Measurements from ENCODE around the gene MGAT4A. TPM values are rescaled to one million over a fixed set of nuclear protein-coding genes. Genes with fewer than 3 reads are reported as not detected.
A peak's percentile ranks its signal among the peaks of the same experiment; 100 is the strongest.
"Not testable (repeated sequence)": the region's sequence is repeated elsewhere in the genome, so short reads cannot be mapped to it uniquely, and the experiment has no call there.

The MGAT4A gene
- total RNA-seq, 4 donors from 2014 or later: 6.4 to 13.8 (median 11.7) TPM

DNA sequence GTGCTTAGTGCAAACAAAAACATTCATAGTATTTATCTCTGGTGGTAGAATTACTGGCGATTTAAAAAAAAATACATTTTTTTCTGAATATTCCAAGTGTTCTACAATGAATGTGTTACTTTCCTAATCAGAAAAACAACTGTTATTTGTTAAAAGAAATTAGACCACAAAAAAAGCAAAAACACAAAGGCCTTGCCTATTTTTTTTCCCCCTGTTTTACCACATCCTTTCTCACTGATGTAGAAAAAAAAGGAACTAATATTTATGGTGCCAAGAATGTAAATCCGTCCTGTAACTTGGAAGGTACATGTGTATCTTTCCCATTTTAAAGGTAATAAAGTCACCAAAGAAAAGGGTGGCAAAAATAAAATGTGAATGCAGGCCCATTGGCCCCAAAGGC, 28.4 kb upstream of the MGAT4A start:
- 56% methylated on average over 2 of the region's 2 CpGs for WGBS

DNA sequence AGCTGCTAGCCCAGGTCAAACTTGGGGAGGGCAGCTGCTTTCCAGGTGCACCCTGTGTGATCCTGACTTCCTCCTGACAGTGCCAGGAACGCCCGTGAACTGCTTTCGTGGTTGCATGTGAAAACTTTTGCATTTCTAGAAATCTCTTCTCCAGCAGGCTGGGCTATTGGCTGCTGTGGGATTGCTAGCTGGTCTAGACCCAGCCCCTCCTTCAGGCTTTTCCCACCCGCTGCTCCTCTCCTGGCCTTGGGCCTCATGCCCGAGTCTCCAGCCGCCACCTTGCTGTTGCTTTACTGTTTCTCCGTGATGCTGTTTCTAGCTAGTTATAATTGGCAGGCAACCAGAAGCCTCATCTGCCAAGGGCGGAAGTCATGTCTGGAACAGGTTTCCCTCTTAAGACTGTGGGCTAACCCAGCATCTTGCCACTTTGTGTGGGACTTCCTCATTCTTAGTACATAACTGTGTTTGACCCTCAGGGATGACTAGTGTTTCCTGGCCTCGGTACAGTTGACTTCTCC, 27.0 kb upstream of the MGAT4A start:
- Histone ChIP-seq H3K36me3 (no peaks in the 10 kb centered on the region), H3K9me3 (no peaks in the 10 kb centered on the region), H3K4me1 (peaks cover 29% of the 10 kb centered on the region), H3K27me3 (no peaks in the 10 kb centered on the region), H3K4me3 (no peak overlapping the region), H3K27ac (peak overlapping the region; percentile 21)
- peak in 1 of 2 donors; percentile 74 for DNase-seq (ENCODE audit: low spot score in 2 of 2)
- 14% methylated on average over 9 of the region's 9 CpGs for WGBS
- TF ChIP-seq POLR2AphosphoS5 (IDR thresholded peaks at IDR 0.05): peak in 2 of 3 donors; percentile 17 to 47
- TF ChIP-seq EP300 (IDR thresholded peaks at IDR 0.05): no peak
- TF ChIP-seq POLR2A (IDR thresholded peaks at IDR 0.05): no peak

More for the DNA sequence above, 28.4 kb upstream of the MGAT4A start:
- H3K4me1 ChIP-seq: peaks cover 29% of the 10 kb centered on the region
- H3K27me3 ChIP-seq: no peaks in the 10 kb centered on the region
- no peaks in the 10 kb centered on the region for H3K9me3 ChIP-seq
- H3K27ac ChIP-seq: no peak overlapping the region
- H3K4me3 ChIP-seq: no peak overlapping the region
- no peaks in the 10 kb centered on the region for H3K36me3 ChIP-seq
- DNase-seq (ENCODE audit: low spot score in 2 of 2): no peak
- TF ChIP-seq POLR2AphosphoS5 (IDR thresholded peaks at IDR 0.05): no peak
- TF ChIP-seq EP300 (IDR thresholded peaks at IDR 0.05): no peak
- TF ChIP-seq POLR2A (IDR thresholded peaks at IDR 0.05): no peak
- TF ChIP-seq, protein P1, sequence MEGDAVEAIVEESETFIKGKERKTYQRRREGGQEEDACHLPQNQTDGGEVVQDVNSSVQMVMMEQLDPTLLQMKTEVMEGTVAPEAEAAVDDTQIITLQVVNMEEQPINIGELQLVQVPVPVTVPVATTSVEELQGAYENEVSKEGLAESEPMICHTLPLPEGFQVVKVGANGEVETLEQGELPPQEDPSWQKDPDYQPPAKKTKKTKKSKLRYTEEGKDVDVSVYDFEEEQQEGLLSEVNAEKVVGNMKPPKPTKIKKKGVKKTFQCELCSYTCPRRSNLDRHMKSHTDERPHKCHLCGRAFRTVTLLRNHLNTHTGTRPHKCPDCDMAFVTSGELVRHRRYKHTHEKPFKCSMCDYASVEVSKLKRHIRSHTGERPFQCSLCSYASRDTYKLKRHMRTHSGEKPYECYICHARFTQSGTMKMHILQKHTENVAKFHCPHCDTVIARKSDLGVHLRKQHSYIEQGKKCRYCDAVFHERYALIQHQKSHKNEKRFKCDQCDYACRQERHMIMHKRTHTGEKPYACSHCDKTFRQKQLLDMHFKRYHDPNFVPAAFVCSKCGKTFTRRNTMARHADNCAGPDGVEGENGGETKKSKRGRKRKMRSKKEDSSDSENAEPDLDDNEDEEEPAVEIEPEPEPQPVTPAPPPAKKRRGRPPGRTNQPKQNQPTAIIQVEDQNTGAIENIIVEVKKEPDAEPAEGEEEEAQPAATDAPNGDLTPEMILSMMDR (IDR thresholded peaks at IDR 0.05): no peak

DNA sequence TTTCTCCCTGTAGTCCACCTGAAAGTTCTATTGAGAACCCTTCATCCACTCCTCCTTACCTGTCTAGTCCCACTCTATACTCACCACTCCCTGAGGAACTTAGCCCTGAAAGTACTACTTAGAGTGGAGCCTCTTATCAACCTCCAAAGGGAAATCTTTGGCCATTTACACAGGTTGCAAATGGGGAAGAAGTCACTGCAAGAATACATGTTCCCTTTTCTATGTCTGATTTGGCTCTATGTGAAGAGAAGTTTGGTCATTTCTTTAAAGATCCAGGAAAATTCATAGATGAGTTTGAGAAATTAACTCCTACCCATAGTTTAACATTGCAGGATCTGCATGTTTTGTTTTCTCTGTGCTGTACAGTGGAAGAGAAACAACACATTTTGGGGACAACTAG, 22.9 kb upstream of the MGAT4A start:
- H3K36me3 ChIP-seq: no peaks in the 10 kb centered on the region
- H3K4me3 ChIP-seq: no peak overlapping the region
- no peaks in the 10 kb centered on the region for H3K27me3 ChIP-seq
- H3K27ac ChIP-seq: no peak overlapping the region
- no peak for DNase-seq (ENCODE audit: low spot score in 2 of 2)
- TF ChIP-seq POLR2A (IDR thresholded peaks at IDR 0.05): no peak
- no peak for TF ChIP-seq POLR2AphosphoS5 (IDR thresholded peaks at IDR 0.05)
- TF ChIP-seq, protein P1 (IDR thresholded peaks at IDR 0.05): no peak
- TF ChIP-seq EP300 (IDR thresholded peaks at IDR 0.05): no peak
- H3K4me1 ChIP-seq: peaks cover 17% of the 10 kb centered on the region
- no peaks in the 10 kb centered on the region for H3K9me3 ChIP-seq

DNA sequence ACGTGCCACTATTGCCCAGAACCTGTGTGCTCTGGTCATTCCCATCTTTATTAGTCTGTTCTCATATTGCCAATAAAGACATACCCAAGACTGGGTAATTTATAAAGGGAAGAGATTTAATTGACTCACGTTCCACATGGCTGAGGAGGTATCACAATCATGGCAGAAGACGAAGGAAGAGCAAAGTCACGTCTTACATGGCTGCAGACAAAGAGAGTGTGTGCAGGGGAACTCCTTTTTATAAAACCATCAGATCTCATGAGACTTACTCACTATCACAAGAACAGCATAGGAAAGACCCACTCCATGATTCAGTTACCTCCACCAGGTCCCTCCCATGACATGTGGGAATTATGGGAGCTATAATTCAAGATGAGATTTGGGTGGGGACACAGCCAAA, 21.8 kb upstream of the MGAT4A start:
- H3K36me3 ChIP-seq; H3K9me3 ChIP-seq; DNase-seq (ENCODE audit: low spot score in 2 of 2); H3K27me3 ChIP-seq; H3K4me1 ChIP-seq; H3K27ac ChIP-seq; H3K4me3 ChIP-seq: not testable (repeated sequence)
- 91% methylated on average over 4 of the region's 4 CpGs for WGBS

DNA sequence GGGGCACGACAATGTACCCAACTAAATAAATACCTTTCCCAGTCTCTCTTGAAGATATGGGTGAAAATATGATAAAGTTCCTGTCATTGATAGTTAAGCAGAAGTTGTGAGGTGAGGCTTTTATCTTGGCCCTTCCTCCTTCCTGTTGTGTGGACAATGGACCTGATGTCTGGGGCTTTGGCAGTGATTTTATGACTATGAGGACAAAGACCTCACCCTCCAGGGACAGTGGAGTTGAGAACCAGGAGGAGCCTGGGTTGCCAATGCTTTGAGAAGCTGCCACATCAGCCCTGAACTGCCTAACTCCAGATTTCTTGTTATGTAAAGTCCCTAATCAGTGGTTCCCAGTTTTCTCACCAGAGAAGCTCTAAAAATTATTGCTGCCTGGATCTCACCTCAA, 20.8 kb upstream of the MGAT4A start:
- Histone ChIP-seq H3K4me1 (peaks cover 3% of the 10 kb centered on the region), H3K36me3 (no peaks in the 10 kb centered on the region), H3K9me3 (no peaks in the 10 kb centered on the region), H3K27me3 (no peaks in the 10 kb centered on the region), H3K4me3 (no peak overlapping the region), H3K27ac (no peak overlapping the region)
- TF ChIP-seq POLR2AphosphoS5 (IDR thresholded peaks at IDR 0.05) (no peak), POLR2A (IDR thresholded peaks at IDR 0.05) (no peak), EP300 (IDR thresholded peaks at IDR 0.05) (no peak)
- TF ChIP-seq, protein P1 (IDR thresholded peaks at IDR 0.05): no peak
- WGBS: 91% methylated on average over 1 of the region's 1 CpG
- no peak for DNase-seq (ENCODE audit: low spot score in 2 of 2)

DNA sequence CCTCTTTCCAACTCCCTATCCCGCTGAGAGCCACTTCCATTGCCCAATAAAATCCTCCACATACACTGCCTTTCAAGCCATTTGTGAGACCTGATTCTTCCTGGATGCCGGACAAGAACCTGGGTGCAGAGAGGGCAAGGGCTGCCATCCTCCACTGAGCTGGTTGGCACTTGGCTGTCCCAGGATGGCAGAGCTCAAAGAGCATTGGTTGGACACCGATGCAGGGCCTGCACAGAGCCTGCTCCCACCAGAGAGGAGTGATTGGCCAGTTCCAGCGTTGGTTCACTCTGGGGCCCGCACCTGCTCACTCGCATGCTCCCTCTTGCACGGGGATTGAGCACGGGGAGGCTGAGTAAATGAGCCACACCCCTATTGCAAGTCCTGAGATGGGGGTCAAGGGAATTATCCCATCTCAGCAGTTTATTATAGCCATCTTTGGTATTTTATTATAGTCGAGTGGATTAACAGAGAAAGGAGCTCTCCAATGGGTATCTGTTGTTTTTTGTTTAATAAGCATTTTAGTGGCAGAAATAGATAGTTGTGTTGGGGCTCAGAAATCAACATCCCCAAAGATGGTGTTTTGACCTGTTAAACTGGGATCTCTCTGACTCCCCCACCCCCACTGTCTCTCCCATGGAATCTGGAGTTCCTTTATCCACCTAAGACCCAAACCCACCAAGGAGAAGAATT, 19.8 kb upstream of the MGAT4A start:
- Histone ChIP-seq H3K27ac (no peak overlapping the region), H3K9me3 (no peaks in the 10 kb centered on the region), H3K4me3 (no peak overlapping the region), H3K4me1 (peaks cover 3% of the 10 kb centered on the region), H3K36me3 (no peaks in the 10 kb centered on the region), H3K27me3 (no peaks in the 10 kb centered on the region)
- DNase-seq (ENCODE audit: low spot score in 2 of 2): no peak
- WGBS: 90% methylated on average over 9 of the region's 9 CpGs
- TF ChIP-seq, protein P1 (IDR thresholded peaks at IDR 0.05): no peak
- TF ChIP-seq POLR2AphosphoS5 (IDR thresholded peaks at IDR 0.05) (no peak), POLR2A (IDR thresholded peaks at IDR 0.05) (no peak), EP300 (IDR thresholded peaks at IDR 0.05) (no peak)

Data from suprapubic skin (tissue), 4 donors.